A673 (cell line): ENCODE results near the gene TBCE. TPM values are rescaled to one million over a fixed set of nuclear protein-coding genes. Genes with fewer than 3 reads are reported as not detected.
"Not testable (repeated sequence)": the region's sequence is repeated elsewhere in the genome, so short reads cannot be mapped to it uniquely, and the experiment has no call there.

Experiments
- BruUV-seq: library from RNA; stranded (reverse); fragments of 400-500 nt; replicated peaks from 2 replicates; lab custom pipeline; 2021; lab: Mats Ljungman, UMichigan
- CTCF ChIA-PET: fragments of 300-600 bp; sonication (Branson Sonifier 250); formaldehyde crosslinking; loops from one replicate; lab custom pipeline; 2022; ENCODE audit warnings: antibody characterized with exemption; lab: Charles Lee
- POLR2A ChIA-PET: fragments of 300-600 bp; sonication (Branson Sonifier 250); formaldehyde crosslinking; loops from one replicate; lab custom pipeline; 2022; ENCODE audit warnings: antibody characterized with exemption; ENCODE audit not compliant: low non-redundant PET; lab: Charles Lee
- DNase-seq: peaks from one replicate; pipeline ENCODE4 v3.0.0-alpha.2; 2015; ENCODE audit warnings: low spot score
- H3K27ac ChIP-seq: fragments of 200-600 bp; sonication (generic); 2 replicates; pipeline ENCODE4 v1.5.1; 2016; ENCODE audit warnings: mixed run types, low read depth, mild to moderate bottlenecking, mixed read lengths, antibody characterized with exemption, low read length; ENCODE audit not compliant: poor library complexity, severe bottlenecking
- H3K27me3 ChIP-seq: fragments of 200-600 bp; sonication (generic); replicated peaks from 2 replicates; pipeline ENCODE4 v1.6.1; 2017; ENCODE audit warnings: mixed run types, low read depth, mild to moderate bottlenecking, mixed read lengths, antibody characterized with exemption, low read length; ENCODE audit not compliant: insufficient read depth, poor library complexity
- H3K36me3 ChIP-seq: fragments of 200-600 bp; sonication (generic); 2 replicates; pipeline ENCODE4 v1.6.1; 2016; ENCODE audit warnings: mixed run types, mild to moderate bottlenecking, mixed read lengths, antibody characterized with exemption, low read length; ENCODE audit not compliant: insufficient read depth, poor library complexity, severe bottlenecking
- H3K4me1 ChIP-seq: fragments of 200-600 bp; sonication (generic); 2 replicates; pipeline ENCODE4 v1.6.1; 2017; ENCODE audit warnings: mixed run types, mild to moderate bottlenecking, mixed read lengths, antibody characterized with exemption, low read length; ENCODE audit not compliant: insufficient read depth, poor library complexity, severe bottlenecking
- H3K4me3 ChIP-seq: fragments of 200-600 bp; sonication (generic); 2 replicates; pipeline ENCODE4 v1.5.1; 2016; ENCODE audit warnings: low read depth, mixed run types, mild to moderate bottlenecking, mixed read lengths, low read length; ENCODE audit not compliant: poor library complexity, severe bottlenecking
- H3K9me3 ChIP-seq: fragments of 200-600 bp; sonication (generic); 2 replicates; pipeline ENCODE4 v1.6.1; 2016; ENCODE audit warnings: mixed run types, low read depth, mild to moderate bottlenecking, mixed read lengths, antibody characterized with exemption, low read length; ENCODE audit not compliant: poor library complexity, severe bottlenecking
- CTCF ChIP-seq: fragments of 300-800, 200-600 bp; sonication (generic); conservative IDR thresholded peaks from 2 replicates; pipeline ENCODE4 v1.5.1; 2017; ENCODE audit warnings: low read depth, mild to moderate bottlenecking, antibody characterized with exemption, low read length, moderate library complexity, mixed read lengths
- EZH2 ChIP-seq: fragments of 200-600 bp; sonication (generic); IDR thresholded peaks from 2 replicates; pipeline ENCODE4 v1.6.1; 2017; ENCODE audit warnings: borderline replicate concordance, low read depth, mild to moderate bottlenecking, mixed read lengths, antibody characterized with exemption, low read length; ENCODE audit not compliant: poor library complexity, severe bottlenecking
- intact Hi-C: fragments of 100-400 bp; cut with micrococcal nuclease; formaldehyde crosslinking; loops from one replicate; pipeline ENCODE4 v1.10.0; 2022; ENCODE audit not compliant: unreplicated experiment
- total RNA-seq: library from RNA; stranded (reverse); gene quantifications from 2 replicates; pipeline ENCODE4 v1.2.3, GENCODE V29; 2021

The TBCE gene
- total RNA-seq, 1 experiment from 2014 or later: 26.3 TPM

GRCh38 chr1:235468004-235468403 is 100.8 kb downstream of the TBCE start:
- Histone ChIP-seq H3K27me3 (no peaks in the 10 kb centered on the region), H3K27ac (no peak overlapping the region), H3K9me3 (no peaks in the 10 kb centered on the region), H3K36me3 (peaks cover 4% of the 10 kb centered on the region), H3K4me3 (no peak overlapping the region), H3K4me1 (no peaks in the 10 kb centered on the region)
- intact Hi-C loops: no loop called here
- ChIA-PET CTCF (no interaction called here), POLR2A (no interaction called here)
- DNase-seq: no peak
- TF ChIP-seq EZH2: no peak
- no peak for TF ChIP-seq CTCF
- BruUV-seq: no TSS peak

GRCh38 chr1:235468970-235469369 is 101.7 kb downstream of the TBCE start:
- H3K27me3 ChIP-seq: no peaks in the 10 kb centered on the region
- no peak overlapping the region for H3K27ac ChIP-seq
- no peaks in the 10 kb centered on the region for H3K9me3 ChIP-seq
- H3K4me1 ChIP-seq: no peaks in the 10 kb centered on the region
- TF ChIP-seq EZH2 (no peak), CTCF (no peak)
- POLR2A ChIA-PET: no interaction called here
- no peak overlapping the region for H3K4me3 ChIP-seq
- peaks cover 4% of the 10 kb centered on the region for H3K36me3 ChIP-seq
- DNase-seq: peak; percentile 4
- intact Hi-C loops: no loop called here
- no TSS peak for BruUV-seq
- CTCF ChIA-PET: no interaction called here

GRCh38 chr1:235469897-235470296 is 102.7 kb downstream of the TBCE start:
- POLR2A ChIA-PET, H3K36me3 ChIP-seq, H3K4me1 ChIP-seq, H3K4me3 ChIP-seq, H3K27me3 ChIP-seq, CTCF ChIA-PET, DNase-seq, BruUV-seq, H3K27ac ChIP-seq, intact Hi-C loops, H3K9me3 ChIP-seq: not testable (repeated sequence)

GRCh38 chr1:235470741-235471439 is 103.7 kb downstream of the TBCE start:
- H3K4me1 ChIP-seq: no peaks in the 10 kb centered on the region
- no peak overlapping the region for H3K4me3 ChIP-seq
- no TSS peak for BruUV-seq
- no peaks in the 10 kb centered on the region for H3K9me3 ChIP-seq
- no peaks in the 10 kb centered on the region for H3K27me3 ChIP-seq
- TF ChIP-seq EZH2 (no peak), CTCF (no peak)
- no peak for DNase-seq
- intact Hi-C loops: no loop called here
- no peak overlapping the region for H3K27ac ChIP-seq
- ChIA-PET CTCF (no interaction called here), POLR2A (no interaction called here)
- no peaks in the 10 kb centered on the region for H3K36me3 ChIP-seq
